Spleen (tissue), 11 donors: Measurements from ENCODE around the gene ZNF22. TPM values are rescaled to one million over a fixed set of nuclear protein-coding genes. Genes with fewer than 3 reads are reported as not detected.

Experiments
- DNase-seq: peaks from one replicate; pipeline ENCODE4 v3.0.0-alpha.2; 2020
- H3K27ac ChIP-seq, 8 donors: fragments of 200-600 bp; sonication (generic) in 7 of 8; 1 replicate in 4 of 8; 2 replicates in 4 of 8; pipeline versions ENCODE4 v1.5.0 to v1.8.0; 2016 to 2021; ENCODE audit warnings: inconsistent platforms in 4 of 8, mild to moderate bottlenecking in 4 of 8, moderate library complexity in 1 of 8
- H3K27me3 ChIP-seq, 7 donors: fragments of 200-600 bp; sonication (generic) in 6 of 7; replicated peaks in 1 of 7; 1 replicate in 4 of 7; 2 replicates in 3 of 7; pipeline versions ENCODE4 v1.5.0 to v1.8.0; 2016 to 2021; ENCODE audit warnings: inconsistent platforms in 3 of 7, mild to moderate bottlenecking in 1 of 7
- H3K36me3 ChIP-seq, 6 donors: fragments of 200-600 bp; sonication (generic) in 5 of 6; 1 replicate in 4 of 6; 2 replicates in 2 of 6; pipeline versions ENCODE4 v1.5.0 to v1.8.0; 2016 to 2021; ENCODE audit warnings: inconsistent platforms in 2 of 6
- H3K4me1 ChIP-seq, 6 donors: fragments of 200-600 bp; sonication (generic) in 5 of 6; 1 replicate in 3 of 6; 2 replicates in 3 of 6; pipeline versions ENCODE4 v1.5.0 to v1.8.0; 2016 to 2021; ENCODE audit warnings: inconsistent platforms in 3 of 6
- H3K4me3 ChIP-seq, 8 donors: fragments of 200-600 bp; sonication (generic) in 7 of 8; 1 replicate in 4 of 8; 2 replicates in 4 of 8; pipeline versions ENCODE4 v1.5.0 to v1.8.0; 2016 to 2021; ENCODE audit warnings: inconsistent platforms in 4 of 8, mild to moderate bottlenecking in 4 of 8, moderate library complexity in 2 of 8
- H3K9me3 ChIP-seq, 8 donors: fragments of 200-600 bp; sonication (generic) in 7 of 8; 1 replicate in 4 of 8; 2 replicates in 4 of 8; pipeline versions ENCODE4 v1.5.0 to v1.8.0; 2016 to 2021; ENCODE audit warnings: inconsistent platforms in 4 of 8
- POLR2A ChIP-seq, 3 donors: fragments of 450-650 bp; IDR thresholded peaks; one replicate each; pipeline ENCODE4 v1.5.1; 2017; ENCODE audit warnings: antibody characterized with exemption in 3 of 3, mild to moderate bottlenecking in 1 of 3
- POLR2AphosphoS5 ChIP-seq, 3 donors: sonication (generic); formaldehyde crosslinking; IDR thresholded peaks; one replicate each; pipeline ENCODE4 v1.5.1; 2017; ENCODE audit warnings: antibody characterized with exemption in 3 of 3
- WGBS, 5 donors: extraction: QIAGEN DNeasy Blood & Tissue Kit in 3 of 5; methylation state at CpG; one replicate each; pipeline versions ENCODE4 v1.1.5 to v1.1.7; 2013 to 2018; 5-methylcytosine and 5-hydroxymethylcytosine counted together
- intact Hi-C: fragments of 100-400 bp; cut with DNase I; formaldehyde crosslinking; loops from one replicate; pipeline ENCODE4 v1.15.0; 2023; ENCODE audit warnings: low total_unique reads
- polyA plus RNA-seq, 3 donors: library from polyadenylated mRNA; stranded (reverse); fragments of 200-250 nt; gene quantifications; one replicate each; pipeline ENCODE4 v1.2.1, GENCODE V29; 2013
- total RNA-seq, 7 donors: library from RNA; depleted of rRNA in 3 of 7; stranded (reverse); fragments of >200 nt in 3 of 7; fragmentation: NEBNext Ultra II Directional in 4 of 7; extraction: Animal tissue kit (Norgen Biotek cat#: 25700) in 4 of 7; gene quantifications; one replicate each; pipeline versions ENCODE4 v1.1.0 to v1.2.1, GENCODE V29; 2016 to 2021
- TF ChIP-seq, protein P1 (sequence below), 11 experiments: fragments of 200-600 bp in 7 of 11; fragments of 450-650 bp in 4 of 11; sonication (generic) in 4 of 11; IDR thresholded peaks in 8 of 11; conservative IDR thresholded peaks in 3 of 11; 1 replicate in 7 of 11; 2 replicates in 4 of 11; pipeline versions ENCODE4 v1.4.0 to v1.8.0; 2016 to 2021; ENCODE audit warnings: antibody characterized with exemption in 11 of 11, inconsistent platforms in 4 of 11, mild to moderate bottlenecking in 1 of 11
- donor health status: healthy with polysubstance abuse.
- donor health status: DM: no; HTN: no; CAD: no; lungs with moderate emphysema.
- donor health status: DM: no; HTN: no; CAD: no.
- donor health status: Bipolar disorder and iron deficiency.
- donor health status: healthy.
- donor health status: DM: no; HTN: no; CAD: no.
- donor health status: DM: yes; HTN: yes; CAD: no.

The ZNF22 gene
- total and polyA plus RNA-seq, 10 donors: 22.7 to 33.6 (median 26.0) TPM

GRCh38 chr10:44988957-44989585 is 11.7 kb upstream of the ZNF22 start:
- Histone ChIP-seq H3K4me3 (no peak overlapping the region), H3K9me3 (no peaks in the 10 kb centered on the region), H3K36me3 (peaks cover 0 to 97% (median 12%) of the 10 kb centered on the region in 6 donors), H3K27ac (no peak overlapping the region), H3K27me3 (no peaks in the 10 kb centered on the region), H3K4me1 (peaks cover 0 to 6% (median 0%) of the 10 kb centered on the region in 6 donors)
- peak; percentile 27 for DNase-seq
- WGBS, 5 donors: 85 to 90% (median 88%) methylated on average over 10 of the region's 10 CpGs
- intact Hi-C loops: no loop called here
- TF ChIP-seq POLR2AphosphoS5 (IDR thresholded peaks at IDR 0.05): no peak
- TF ChIP-seq, protein P1, sequence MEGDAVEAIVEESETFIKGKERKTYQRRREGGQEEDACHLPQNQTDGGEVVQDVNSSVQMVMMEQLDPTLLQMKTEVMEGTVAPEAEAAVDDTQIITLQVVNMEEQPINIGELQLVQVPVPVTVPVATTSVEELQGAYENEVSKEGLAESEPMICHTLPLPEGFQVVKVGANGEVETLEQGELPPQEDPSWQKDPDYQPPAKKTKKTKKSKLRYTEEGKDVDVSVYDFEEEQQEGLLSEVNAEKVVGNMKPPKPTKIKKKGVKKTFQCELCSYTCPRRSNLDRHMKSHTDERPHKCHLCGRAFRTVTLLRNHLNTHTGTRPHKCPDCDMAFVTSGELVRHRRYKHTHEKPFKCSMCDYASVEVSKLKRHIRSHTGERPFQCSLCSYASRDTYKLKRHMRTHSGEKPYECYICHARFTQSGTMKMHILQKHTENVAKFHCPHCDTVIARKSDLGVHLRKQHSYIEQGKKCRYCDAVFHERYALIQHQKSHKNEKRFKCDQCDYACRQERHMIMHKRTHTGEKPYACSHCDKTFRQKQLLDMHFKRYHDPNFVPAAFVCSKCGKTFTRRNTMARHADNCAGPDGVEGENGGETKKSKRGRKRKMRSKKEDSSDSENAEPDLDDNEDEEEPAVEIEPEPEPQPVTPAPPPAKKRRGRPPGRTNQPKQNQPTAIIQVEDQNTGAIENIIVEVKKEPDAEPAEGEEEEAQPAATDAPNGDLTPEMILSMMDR (IDR thresholded peaks at IDR 0.05 in 8 of 11, conservative IDR thresholded peaks at IDR 0.05 in 3 of 11): no peak
- no peak for TF ChIP-seq POLR2A (IDR thresholded peaks at IDR 0.05)

- peaks cover 0 to 91% (median 11%) of the 10 kb centered on the region in 6 donors for H3K36me3 ChIP-seq
These were observed 11.0 kb upstream of the ZNF22 start for GRCh38 chr10:44989597-44990301.

DNA sequence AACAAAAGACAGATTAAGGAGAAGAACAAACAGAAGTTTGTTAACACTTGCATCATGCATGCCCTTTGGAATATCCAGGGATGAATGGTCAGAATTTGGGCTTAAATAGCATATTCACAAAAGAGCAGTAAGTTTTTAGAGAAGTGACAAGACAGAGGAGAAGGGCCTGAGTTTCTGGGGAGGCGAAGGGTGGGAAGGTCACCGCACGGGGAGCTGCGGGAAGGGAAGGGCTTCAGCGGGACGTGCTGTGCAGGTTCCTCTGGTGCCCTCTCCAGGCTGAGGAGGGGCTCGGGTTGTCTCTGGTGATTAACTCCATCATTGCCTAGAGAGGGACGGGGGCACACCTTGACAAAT is 10.4 kb upstream of the ZNF22 start:
- Histone ChIP-seq H3K4me1 (peaks cover 0 to 18% (median 4%) of the 10 kb centered on the region in 6 donors), H3K9me3 (no peaks in the 10 kb centered on the region), H3K36me3 (peaks cover 0 to 85% (median 10%) of the 10 kb centered on the region in 6 donors), H3K4me3 (no peak overlapping the region), H3K27ac (no peak overlapping the region), H3K27me3 (no peaks in the 10 kb centered on the region)
- no peak for DNase-seq
- 12 to 23% (median 20%) methylated on average over 8 of the region's 8 CpGs for WGBS, 5 donors
- TF ChIP-seq, protein P1 (IDR thresholded peaks at IDR 0.05 in 8 of 11, conservative IDR thresholded peaks at IDR 0.05 in 3 of 11): no peak
- intact Hi-C loops: no loop called here

More at GRCh38 chr10:44989597-44990301, 11.0 kb upstream of the ZNF22 start:
- TF ChIP-seq POLR2A (IDR thresholded peaks at IDR 0.05) (no peak), POLR2AphosphoS5 (IDR thresholded peaks at IDR 0.05) (no peak)
- TF ChIP-seq, protein P1 (IDR thresholded peaks at IDR 0.05 in 8 of 11, conservative IDR thresholded peaks at IDR 0.05 in 3 of 11): no peak
- 75 to 84% (median 79%) methylated on average over 14 of the region's 14 CpGs for WGBS, 5 donors
- Histone ChIP-seq H3K27ac (no peak overlapping the region), H3K27me3 (no peaks in the 10 kb centered on the region), H3K9me3 (no peaks in the 10 kb centered on the region), H3K4me3 (no peak overlapping the region), H3K4me1 (peaks cover 0 to 12% (median 0%) of the 10 kb centered on the region in 6 donors)
- DNase-seq: no peak
- intact Hi-C loops: no loop called here

GRCh38 chr10:44990965-44991364 is 9.8 kb upstream of the ZNF22 start:
- H3K9me3 ChIP-seq: no peaks in the 10 kb centered on the region
- WGBS, 5 donors: 91 to 98% (median 96%) methylated on average over 7 of the region's 7 CpGs
- no peak overlapping the region for H3K4me3 ChIP-seq
- intact Hi-C loops: no loop called here
- no peak overlapping the region for H3K27ac ChIP-seq
- no peaks in the 10 kb centered on the region for H3K27me3 ChIP-seq
- no peak for TF ChIP-seq POLR2AphosphoS5 (IDR thresholded peaks at IDR 0.05)
- TF ChIP-seq, protein P1 (IDR thresholded peaks at IDR 0.05 in 8 of 11, conservative IDR thresholded peaks at IDR 0.05 in 3 of 11): no peak
- no peak for TF ChIP-seq POLR2A (IDR thresholded peaks at IDR 0.05)
- no peak for DNase-seq
- H3K4me1 ChIP-seq: peaks cover 0 to 25% (median 11%) of the 10 kb centered on the region in 6 donors
- H3K36me3 ChIP-seq: peaks cover 0 to 78% (median 10%) of the 10 kb centered on the region in 6 donors
